ENCODE measurements around the gene LHFPL3.

The LHFPL3 gene

DNA sequence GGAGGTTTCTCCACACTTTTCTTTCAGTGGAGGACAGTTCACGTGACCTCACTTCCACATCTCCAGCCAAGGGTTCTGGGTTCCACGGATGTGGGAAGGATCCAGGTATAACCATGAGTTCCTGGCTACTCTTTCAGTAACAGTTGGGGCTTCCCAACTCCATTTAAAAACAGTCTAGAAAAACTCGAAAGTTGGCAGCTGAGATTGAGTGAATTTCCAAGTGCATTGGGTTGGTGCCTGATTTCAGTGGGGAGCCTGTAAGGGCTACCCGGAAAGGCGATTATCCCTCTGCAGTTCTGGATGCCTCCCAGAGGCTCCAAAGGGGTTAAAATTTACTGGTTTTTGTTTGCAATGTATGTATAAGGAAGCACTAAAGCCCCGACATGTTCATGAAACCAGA is 24.3 kb downstream of the LHFPL3 start:
- no peak for DNase-seq (ENCODE audit: extremely low read depth, low read depth)
- TF ChIP-seq CTCF (IDR thresholded peaks at IDR 0.05; ENCODE audit: low read depth, low read length) = no peak

DNA sequence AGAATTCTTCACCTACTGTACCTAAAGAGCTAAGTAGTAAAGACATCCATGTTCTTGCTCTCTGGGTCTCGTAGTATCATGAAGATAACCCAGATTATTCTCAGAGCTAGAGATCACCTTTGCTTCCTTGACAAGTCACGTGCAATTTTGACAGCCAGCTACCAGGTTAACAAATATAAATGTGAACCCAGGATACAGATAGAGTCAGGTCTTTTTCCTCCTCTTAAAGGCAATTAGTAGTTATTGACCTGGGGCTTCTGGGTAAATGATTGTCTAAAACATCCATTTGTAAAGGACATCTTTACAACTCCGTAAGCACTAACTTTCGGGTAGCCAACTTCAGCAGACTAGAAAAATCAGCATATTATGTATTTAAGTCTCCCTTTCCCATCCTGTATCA is 28.8 kb downstream of the LHFPL3 start:
- DNase-seq (ENCODE audit: extremely low read depth, low read depth) = no peak
- TF ChIP-seq CTCF (IDR thresholded peaks at IDR 0.05; ENCODE audit: low read depth, low read length) = no peak

GRCh38 chr7:104358446-104359132 is 30.2 kb downstream of the LHFPL3 start:
- TF ChIP-seq CTCF (IDR thresholded peaks at IDR 0.05; ENCODE audit: low read depth, low read length) = no peak
- no peak for DNase-seq (ENCODE audit: extremely low read depth, low read depth)

DNA sequence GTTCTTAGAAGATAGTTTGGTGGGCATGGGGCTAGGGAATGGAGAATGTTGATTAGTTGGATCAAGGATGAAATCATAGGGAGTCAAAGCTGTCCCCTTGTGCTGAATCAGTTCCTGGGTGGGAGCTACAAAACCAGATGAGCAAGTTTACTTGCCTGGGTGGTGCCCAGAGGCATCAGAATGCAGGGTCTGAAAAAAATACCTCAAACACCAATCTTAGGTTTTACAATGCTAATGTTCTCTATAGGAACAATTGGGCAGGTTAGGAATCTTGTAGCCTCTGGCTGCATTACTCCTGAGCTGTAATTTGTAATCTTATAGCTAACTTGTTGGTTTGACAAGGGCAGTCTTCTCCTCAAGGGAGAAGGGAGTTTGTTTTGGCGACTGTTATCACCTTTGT is 34.4 kb downstream of the LHFPL3 start:
- no peak for DNase-seq (ENCODE audit: extremely low read depth, low read depth)
- no peak for TF ChIP-seq CTCF (IDR thresholded peaks at IDR 0.05; ENCODE audit: low read depth, low read length)

DNA sequence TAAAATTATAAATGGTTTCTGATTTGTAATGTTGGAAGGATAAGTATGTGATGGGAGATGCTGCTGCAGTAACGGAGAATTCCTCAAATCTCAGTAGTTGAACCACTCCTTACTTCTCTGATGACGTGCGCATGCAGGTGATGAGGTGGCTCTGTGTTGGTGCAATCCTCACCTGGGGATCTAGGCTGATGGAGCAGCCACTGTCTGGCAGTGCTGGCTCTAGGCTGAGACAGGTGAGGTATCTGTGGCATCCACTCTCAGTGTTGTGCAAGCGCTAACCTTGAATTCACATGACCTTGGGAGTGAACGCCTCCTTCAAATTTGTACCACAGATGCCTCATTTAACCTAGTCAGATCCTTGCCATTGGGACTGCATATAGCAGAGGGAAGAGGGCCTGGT is 35.0 kb downstream of the LHFPL3 start:
- DNase-seq (ENCODE audit: extremely low read depth, low read depth) = no peak

DNA sequence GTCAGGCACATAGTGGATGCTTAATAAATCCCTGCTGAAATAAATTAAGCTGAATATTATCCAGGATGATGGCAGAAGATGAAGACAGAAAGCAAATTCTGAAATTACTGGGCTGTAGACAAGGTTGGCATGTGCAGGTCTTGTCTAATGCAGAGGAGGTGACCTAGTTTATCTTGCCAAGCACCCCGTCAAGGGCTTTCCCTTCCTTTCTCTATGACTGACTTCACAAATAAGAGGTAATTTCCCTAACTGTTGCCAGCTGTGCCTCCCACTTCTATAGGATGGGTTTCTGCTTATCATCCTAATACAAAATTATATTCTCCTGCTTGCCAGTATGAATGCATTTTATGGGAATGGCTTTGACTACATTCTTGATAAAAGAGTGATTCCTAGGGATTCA is 38.0 kb downstream of the LHFPL3 start:
- DNase-seq (ENCODE audit: extremely low read depth, low read depth) = no peak
- no peak for TF ChIP-seq CTCF (IDR thresholded peaks at IDR 0.05; ENCODE audit: low read depth, low read length)

More for the DNA sequence above, 35.0 kb downstream of the LHFPL3 start:
- no peak for TF ChIP-seq CTCF (IDR thresholded peaks at IDR 0.05; ENCODE audit: low read depth, low read length)

- no peak for DNase-seq (ENCODE audit: extremely low read depth, low read depth)
- no peak for TF ChIP-seq CTCF (IDR thresholded peaks at IDR 0.05; ENCODE audit: low read depth, low read length)
Observed at GRCh38 chr7:104367926-104368325, 39.5 kb downstream of the LHFPL3 start.

All from AG09319 (cell line).